ENCODE data around the gene RETREG2.

RETREG2 gene, protein sequence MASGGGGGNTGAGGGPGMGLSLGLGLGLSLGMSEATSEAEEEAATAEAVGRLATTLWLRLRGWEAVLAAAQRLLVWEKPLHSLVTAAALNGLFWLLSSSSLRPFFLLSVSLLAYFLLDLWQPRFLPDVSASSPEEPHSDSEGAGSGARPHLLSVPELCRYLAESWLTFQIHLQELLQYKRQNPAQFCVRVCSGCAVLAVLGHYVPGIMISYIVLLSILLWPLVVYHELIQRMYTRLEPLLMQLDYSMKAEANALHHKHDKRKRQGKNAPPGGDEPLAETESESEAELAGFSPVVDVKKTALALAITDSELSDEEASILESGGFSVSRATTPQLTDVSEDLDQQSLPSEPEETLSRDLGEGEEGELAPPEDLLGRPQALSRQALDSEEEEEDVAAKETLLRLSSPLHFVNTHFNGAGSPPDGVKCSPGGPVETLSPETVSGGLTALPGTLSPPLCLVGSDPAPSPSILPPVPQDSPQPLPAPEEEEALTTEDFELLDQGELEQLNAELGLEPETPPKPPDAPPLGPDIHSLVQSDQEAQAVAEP

DNA sequence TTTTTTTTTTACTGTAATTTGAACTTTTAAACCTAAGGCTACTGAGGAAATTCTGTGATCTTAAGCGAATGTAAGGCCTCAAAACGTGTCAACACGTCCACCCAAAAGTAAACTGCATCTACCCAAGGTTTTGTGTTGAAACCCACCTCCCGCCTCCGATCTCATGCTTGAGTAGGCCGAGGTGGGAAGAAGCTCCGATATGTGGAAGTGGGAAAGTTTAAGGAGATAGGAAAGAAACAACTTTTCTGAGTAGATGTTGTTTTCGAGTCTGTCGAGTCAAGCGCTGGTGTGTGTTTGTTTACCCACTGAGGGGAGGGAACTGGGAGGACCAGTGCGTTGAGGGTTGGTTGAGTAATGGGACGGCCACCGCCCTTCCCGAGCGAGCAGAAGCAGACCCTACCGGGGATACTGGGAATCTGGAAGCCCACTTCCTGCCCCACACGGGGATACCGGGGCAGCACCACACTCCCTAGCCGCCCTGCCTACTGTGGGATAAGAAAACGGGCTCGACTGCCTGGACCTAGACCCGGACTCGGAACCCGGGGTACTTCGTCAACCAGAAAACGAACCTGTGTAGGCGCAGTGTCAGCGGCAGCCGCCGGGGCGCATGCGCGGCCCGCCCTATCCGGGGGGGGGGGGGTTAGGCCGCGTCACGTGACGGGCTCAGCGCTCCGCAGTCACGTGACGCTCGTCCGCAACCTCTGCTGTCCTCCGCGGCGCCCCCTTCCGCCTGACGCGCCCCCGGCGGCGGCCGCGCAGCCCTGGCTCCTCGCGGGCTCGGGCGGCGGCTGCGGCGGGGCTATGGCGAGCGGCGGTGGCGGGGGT is at the start of gene RETREG2:
Gene RETREG2, plus strand, starts transcription at position 724 of the 825 bp plus-strand sequence. Its CDS starts 78 bp downstream, at position 802.
- in situ Hi-C loops (cut with MboI; ENCODE audit: low sequenced_read_pairs) = no loop called here

- in situ Hi-C loops (cut with MboI; ENCODE audit: low sequenced_read_pairs) = no loop called here
These were observed 49.7 kb upstream of the RETREG2 start for GRCh38 chr2:219128396-219128795.

GRCh38 chr2:219129589-219129988 is 48.5 kb upstream of the RETREG2 start:
- in situ Hi-C loops (cut with MboI; ENCODE audit: low sequenced_read_pairs) = no loop called here

- in situ Hi-C loops (cut with MboI; ENCODE audit: low sequenced_read_pairs) = no loop called here
These were observed 46.7 kb upstream of the RETREG2 start for GRCh38 chr2:219131327-219131726.

GRCh38 chr2:219131744-219132143 is 46.3 kb upstream of the RETREG2 start:
- in situ Hi-C loops (cut with MboI; ENCODE audit: low sequenced_read_pairs) = no loop called here

GRCh38 chr2:219133976-219134375 is 44.1 kb upstream of the RETREG2 start:
- in situ Hi-C loops (cut with MboI; ENCODE audit: low sequenced_read_pairs) = no loop called here

GRCh38 chr2:219140722-219141121 is 37.4 kb upstream of the RETREG2 start:
- in situ Hi-C loops (cut with MboI; ENCODE audit: low sequenced_read_pairs) = no loop called here

- in situ Hi-C loops (cut with MboI; ENCODE audit: low sequenced_read_pairs) = no loop called here
These were observed 35.7 kb upstream of the RETREG2 start for GRCh38 chr2:219142329-219142728.

- in situ Hi-C loops (cut with MboI; ENCODE audit: low sequenced_read_pairs) = no loop called here
These were observed 28.4 kb upstream of the RETREG2 start for GRCh38 chr2:219149667-219150066.

DNA sequence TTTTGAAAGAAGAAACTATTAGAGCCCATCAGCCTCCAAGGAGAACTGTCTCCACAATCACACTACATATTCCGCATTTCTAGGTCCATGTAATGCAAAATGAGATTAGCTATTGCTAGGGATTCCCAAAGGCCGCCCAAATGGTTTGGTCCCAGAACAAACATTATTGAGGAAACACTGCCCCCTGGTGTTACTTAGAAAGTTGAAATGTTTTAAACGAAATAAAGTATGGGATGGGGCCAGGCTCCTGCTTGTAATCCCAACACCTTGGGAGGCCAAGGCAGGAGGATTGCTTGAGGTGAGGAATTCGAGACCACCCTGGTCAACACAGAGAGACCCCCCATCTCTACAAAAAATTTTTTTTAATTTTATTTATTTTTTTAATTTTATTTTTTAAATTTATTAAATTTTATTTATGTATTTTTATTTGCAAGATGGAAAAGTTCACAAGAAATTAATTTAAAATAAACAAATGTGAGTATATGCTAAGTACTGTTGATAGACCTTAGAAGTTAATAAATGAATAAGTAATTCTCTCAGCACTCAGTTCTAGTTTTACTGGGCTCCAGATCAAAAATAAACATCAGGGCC is 22.9 kb upstream of the RETREG2 start:
- in situ Hi-C loops (cut with MboI; ENCODE audit: low sequenced_read_pairs) = no loop called here

GRCh38 chr2:219157396-219157795 is 20.7 kb upstream of the RETREG2 start:
- in situ Hi-C loops (cut with MboI; ENCODE audit: low sequenced_read_pairs) = no loop called here

GRCh38 chr2:219158025-219158424 is 20.1 kb upstream of the RETREG2 start:
- in situ Hi-C loops (cut with MboI; ENCODE audit: low sequenced_read_pairs) = no loop called here

- in situ Hi-C loops (cut with MboI; ENCODE audit: low sequenced_read_pairs) = no loop called here
These were observed 19.5 kb upstream of the RETREG2 start for GRCh38 chr2:219158586-219158985.

- in situ Hi-C loops (cut with MboI; ENCODE audit: low sequenced_read_pairs) = no loop called here
These were observed 18.3 kb upstream of the RETREG2 start for GRCh38 chr2:219159771-219160185.

GRCh38 chr2:219160186-219161017 is 17.7 kb upstream of the RETREG2 start, which contains the start of gene NHEJ1:
Gene NHEJ1, minus strand, starts transcription at chr2:219160815. Its CDS starts 2,453 bp downstream, at chr2:219158362.
- in situ Hi-C loops (cut with MboI; ENCODE audit: low sequenced_read_pairs) = no loop called here

DNA sequence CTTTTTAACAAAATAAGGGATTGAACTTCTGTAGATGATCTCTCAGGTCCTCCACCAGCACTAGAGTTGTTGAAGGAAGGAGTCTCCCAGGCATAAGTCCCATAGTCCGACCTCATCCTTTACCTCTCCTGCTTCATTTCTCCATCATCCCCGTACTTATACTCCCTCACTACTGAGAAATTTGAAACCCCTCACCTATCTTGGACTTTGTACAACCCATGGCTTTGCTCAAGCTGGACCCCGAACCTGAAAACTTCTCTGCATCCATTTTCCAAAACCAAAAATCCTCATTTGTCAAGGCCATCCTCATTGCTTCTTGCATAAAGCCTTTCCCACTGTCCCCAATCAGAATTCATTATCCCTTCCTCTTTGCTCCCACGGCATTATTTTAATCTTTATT is 17.0 kb upstream of the RETREG2 start:
- in situ Hi-C loops (cut with MboI; ENCODE audit: low sequenced_read_pairs) = no loop called here

- in situ Hi-C loops (cut with MboI; ENCODE audit: low sequenced_read_pairs) = no loop called here
These were observed 14.9 kb upstream of the RETREG2 start for GRCh38 chr2:219163156-219163555.

DNA sequence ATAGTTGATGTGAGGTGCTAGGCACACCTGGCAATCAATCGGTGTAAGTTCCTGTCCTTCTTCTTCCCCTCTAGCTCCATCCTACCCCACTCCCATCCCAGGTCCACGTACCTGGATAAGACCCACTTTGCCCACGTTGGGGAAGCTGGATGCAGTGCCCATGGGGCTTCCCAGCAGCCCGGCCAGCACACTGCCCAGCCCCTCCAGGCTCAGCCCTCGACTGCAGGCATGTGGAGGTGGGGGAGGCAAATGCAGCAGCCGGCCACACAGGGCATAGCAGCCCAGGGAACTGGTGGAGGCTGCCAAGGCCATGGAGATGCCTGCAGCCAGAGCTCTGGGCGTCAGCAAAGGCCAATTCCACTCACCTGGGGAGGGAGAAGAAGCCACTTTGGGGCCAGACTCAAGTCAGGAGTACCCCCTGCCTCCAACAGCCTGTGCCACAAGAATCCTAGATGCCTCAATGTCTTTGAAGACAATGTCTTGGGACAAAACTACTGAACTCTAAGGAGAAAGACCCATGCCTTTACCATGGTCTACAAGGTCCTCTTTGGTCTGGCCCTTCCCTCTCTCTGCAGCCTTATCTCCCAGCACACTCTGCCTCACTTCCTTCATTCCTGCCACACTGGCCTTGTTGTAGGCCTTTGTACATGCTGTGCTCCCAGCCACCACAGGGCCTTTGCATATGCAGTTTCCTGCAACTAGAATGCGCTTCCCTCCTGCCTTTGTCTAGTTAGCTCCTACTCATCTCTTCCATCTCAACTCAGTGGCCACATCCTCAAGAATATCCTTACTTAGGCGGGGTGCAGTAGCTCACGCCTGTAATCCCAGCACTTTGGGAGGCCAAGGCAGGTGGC is 12.8 kb upstream of the RETREG2 start:
- in situ Hi-C loops (cut with MboI; ENCODE audit: low sequenced_read_pairs) = no loop called here

DNA sequence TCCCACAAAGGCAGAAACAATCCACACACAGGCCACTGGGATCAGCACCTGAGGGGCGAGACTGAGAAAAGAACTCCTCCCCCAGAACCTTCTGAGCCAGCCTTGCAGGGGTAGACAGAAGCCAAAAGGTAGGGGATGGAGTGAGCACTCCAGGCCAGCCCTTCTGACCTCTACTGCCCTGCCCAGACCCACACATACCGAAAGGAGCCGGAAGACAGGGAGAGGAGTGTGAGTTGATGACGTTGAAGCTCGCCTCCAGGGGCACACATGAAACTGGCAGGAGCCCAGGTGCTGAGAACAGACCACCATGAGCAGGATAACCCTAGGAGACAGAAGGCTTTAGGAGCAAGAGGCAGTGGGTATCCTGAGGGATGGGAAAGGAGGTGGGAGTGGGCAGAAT is 10.1 kb upstream of the RETREG2 start:
- in situ Hi-C loops (cut with MboI; ENCODE audit: low sequenced_read_pairs) = no loop called here

All from hTERT RPE-1 (cell line).